Lower leg skin (tissue), 4 donors: ENCODE measurements around the gene GRAMD4. TPM values are rescaled to one million over a fixed set of nuclear protein-coding genes. Genes with fewer than 3 reads are reported as not detected.

Experiments
- DNase-seq, 2 donors: peaks; one replicate each; pipeline ENCODE4 v3.0.0-alpha.2; 2019; ENCODE audit warnings: low spot score in 2 of 2
- H3K4me3 ChIP-seq: fragments of 200-600 bp; sonication (generic); 2 replicates; pipeline ENCODE4 v1.5.1; 2017; ENCODE audit warnings: mild to moderate bottlenecking, low read depth; ENCODE audit not compliant: poor library complexity, severe bottlenecking
- POLR2A ChIP-seq, 2 donors: fragments of 450-650 bp; IDR thresholded peaks; one replicate each; pipeline ENCODE4 v1.6.1; 2016 to 2017; ENCODE audit warnings: antibody characterized with exemption in 2 of 2, mild to moderate bottlenecking in 1 of 2, moderate library complexity in 1 of 2
- WGBS, 2 donors: methylation state at CpG; one replicate each; pipeline ENCODE4 v1.1.5; 2018; 5-methylcytosine and 5-hydroxymethylcytosine counted together
- intact Hi-C: fragments of 100-400 bp; cut with DNase I; formaldehyde crosslinking; loops from one replicate; pipeline ENCODE4 v1.15.0; 2023; ENCODE audit warnings: low total_unique reads
- total RNA-seq, 4 donors: library from RNA; depleted of rRNA; stranded (reverse); fragments of >200 nt; gene quantifications; one replicate each; pipeline ENCODE4 v1.1.0, GENCODE V29; 2016
- TF ChIP-seq, protein P1 (sequence below), 3 donors: fragments of 450-650 bp; IDR thresholded peaks; one replicate each; pipeline ENCODE4 v1.5.1; 2016; ENCODE audit warnings: antibody characterized with exemption in 3 of 3, mild to moderate bottlenecking in 3 of 3, moderate library complexity in 2 of 3

The GRAMD4 gene
- total RNA-seq, 4 donors from 2014 or later = 78.7 to 136 (median 117) TPM

DNA sequence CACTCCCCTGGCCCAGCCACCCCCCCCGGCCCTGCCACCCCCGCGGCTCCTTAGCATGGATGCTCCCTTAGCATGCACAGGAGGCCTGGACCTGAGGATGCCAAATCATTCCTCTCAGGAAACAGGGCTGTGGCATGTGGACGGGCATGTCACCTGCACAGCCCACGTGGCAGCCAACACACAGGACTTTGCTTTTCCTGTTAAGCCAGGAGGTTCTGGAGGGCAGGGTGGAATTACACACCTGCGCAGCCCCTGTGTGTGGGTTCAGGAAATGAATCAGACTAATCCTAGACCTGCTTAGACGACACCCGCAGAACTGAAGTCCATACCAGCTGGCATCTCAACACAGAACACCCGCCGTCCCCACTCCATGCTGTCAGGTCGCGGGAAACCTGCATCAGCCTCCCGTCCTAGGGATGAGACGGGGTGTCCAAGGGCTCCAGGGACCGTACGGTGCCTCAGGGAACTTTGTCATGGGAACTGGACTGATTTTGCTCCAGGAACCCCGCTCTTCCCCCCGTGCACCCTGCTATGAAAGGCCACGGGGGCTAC, 107.7 kb downstream of the GRAMD4 start:
- H3K4me3 ChIP-seq = no peak overlapping the region
- intact Hi-C loops = no loop called here
- TF ChIP-seq POLR2A (IDR thresholded peaks at IDR 0.05) = no peak
- TF ChIP-seq, protein P1, sequence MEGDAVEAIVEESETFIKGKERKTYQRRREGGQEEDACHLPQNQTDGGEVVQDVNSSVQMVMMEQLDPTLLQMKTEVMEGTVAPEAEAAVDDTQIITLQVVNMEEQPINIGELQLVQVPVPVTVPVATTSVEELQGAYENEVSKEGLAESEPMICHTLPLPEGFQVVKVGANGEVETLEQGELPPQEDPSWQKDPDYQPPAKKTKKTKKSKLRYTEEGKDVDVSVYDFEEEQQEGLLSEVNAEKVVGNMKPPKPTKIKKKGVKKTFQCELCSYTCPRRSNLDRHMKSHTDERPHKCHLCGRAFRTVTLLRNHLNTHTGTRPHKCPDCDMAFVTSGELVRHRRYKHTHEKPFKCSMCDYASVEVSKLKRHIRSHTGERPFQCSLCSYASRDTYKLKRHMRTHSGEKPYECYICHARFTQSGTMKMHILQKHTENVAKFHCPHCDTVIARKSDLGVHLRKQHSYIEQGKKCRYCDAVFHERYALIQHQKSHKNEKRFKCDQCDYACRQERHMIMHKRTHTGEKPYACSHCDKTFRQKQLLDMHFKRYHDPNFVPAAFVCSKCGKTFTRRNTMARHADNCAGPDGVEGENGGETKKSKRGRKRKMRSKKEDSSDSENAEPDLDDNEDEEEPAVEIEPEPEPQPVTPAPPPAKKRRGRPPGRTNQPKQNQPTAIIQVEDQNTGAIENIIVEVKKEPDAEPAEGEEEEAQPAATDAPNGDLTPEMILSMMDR (IDR thresholded peaks at IDR 0.05) = no peak
- WGBS, 2 donors = 89 to 93% methylated on average over 17 to 18 of the region's 19 CpGs
- DNase-seq = no peak

GRCh38 chr22:46728470-46728869, 108.3 kb downstream of the GRAMD4 start:
- TF ChIP-seq, protein P1 (IDR thresholded peaks at IDR 0.05) = no peak
- TF ChIP-seq POLR2A (IDR thresholded peaks at IDR 0.05) = no peak
- no peak overlapping the region for H3K4me3 ChIP-seq
- WGBS, 2 donors = 71 to 77% methylated on average over 10 to 11 of the region's 11 CpGs
- no peak for DNase-seq
- intact Hi-C loops = no loop called here

Other genes starting within 250 kb of the GRAMD4 start
- 10 to 100 TPM; 31.7 to 72.7 (median 54.1) TPM for gene CELSR1, start 82.8 kb upstream of the GRAMD4 start, total RNA-seq
- 10 to 100 TPM; 38.9 to 49.6 (median 41.5) TPM for gene CERK, start 117.9 kb downstream of the GRAMD4 start, total RNA-seq
- gene TBC1D22A, start 142.3 kb downstream of the GRAMD4 start, total RNA-seq = 10 to 100 TPM; 21.8 to 32.3 (median 31.6) TPM